Activated CD8-positive, alpha-beta memory T cell treated with anti-CD3 and anti-CD28 coated beads, Interleukin-2, amount 50 U/mL, for 24 hours (primary cell): ENCODE data around the gene MRPL14.

Experiments used
- DNase-seq: peaks from one replicate; pipeline ENCODE4 v3.0.0-alpha.2; 2020; ENCODE audit errors: extremely low read depth

The MRPL14 gene

GRCh38 chr6:44066394-44067172, 60.7 kb downstream of the MRPL14 start:
- no peak for DNase-seq

DNA sequence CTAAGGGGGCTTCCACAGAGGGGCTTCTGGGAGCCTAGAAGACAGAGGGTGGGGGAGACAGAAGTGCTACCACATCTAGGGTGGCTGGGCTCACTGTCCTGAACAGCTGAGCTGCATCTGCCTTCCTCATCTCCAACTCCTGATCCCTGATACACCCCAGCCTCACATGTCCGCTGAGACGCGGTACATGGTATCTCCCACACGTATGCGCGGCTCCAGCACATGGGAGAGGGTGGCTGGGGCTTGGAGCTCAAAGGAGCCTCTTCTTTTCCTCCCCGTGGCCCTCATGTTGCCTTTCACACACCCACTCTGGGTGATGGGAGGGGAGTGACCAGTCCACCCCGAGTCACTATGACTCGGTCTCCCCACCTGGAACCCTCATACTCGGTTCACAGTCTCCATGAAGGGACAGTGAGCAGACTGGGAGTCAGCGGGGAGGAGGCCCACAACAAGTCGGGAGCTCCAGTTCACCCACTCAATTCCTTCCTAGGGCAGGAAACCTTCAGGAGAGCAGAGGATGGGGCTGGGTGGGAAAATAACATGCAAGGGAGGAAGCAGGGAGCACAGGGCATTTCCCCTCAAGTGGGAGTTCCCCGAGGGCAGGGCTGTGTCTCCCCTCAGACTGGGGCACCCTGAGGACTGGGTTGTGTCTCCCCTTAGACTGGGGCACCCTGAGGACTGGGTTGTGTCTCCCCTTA, 61.7 kb downstream of the MRPL14 start:
- no peak for DNase-seq

- no peak for DNase-seq
These were observed 62.3 kb downstream of the MRPL14 start for GRCh38 chr6:44064948-44065272.

DNA sequence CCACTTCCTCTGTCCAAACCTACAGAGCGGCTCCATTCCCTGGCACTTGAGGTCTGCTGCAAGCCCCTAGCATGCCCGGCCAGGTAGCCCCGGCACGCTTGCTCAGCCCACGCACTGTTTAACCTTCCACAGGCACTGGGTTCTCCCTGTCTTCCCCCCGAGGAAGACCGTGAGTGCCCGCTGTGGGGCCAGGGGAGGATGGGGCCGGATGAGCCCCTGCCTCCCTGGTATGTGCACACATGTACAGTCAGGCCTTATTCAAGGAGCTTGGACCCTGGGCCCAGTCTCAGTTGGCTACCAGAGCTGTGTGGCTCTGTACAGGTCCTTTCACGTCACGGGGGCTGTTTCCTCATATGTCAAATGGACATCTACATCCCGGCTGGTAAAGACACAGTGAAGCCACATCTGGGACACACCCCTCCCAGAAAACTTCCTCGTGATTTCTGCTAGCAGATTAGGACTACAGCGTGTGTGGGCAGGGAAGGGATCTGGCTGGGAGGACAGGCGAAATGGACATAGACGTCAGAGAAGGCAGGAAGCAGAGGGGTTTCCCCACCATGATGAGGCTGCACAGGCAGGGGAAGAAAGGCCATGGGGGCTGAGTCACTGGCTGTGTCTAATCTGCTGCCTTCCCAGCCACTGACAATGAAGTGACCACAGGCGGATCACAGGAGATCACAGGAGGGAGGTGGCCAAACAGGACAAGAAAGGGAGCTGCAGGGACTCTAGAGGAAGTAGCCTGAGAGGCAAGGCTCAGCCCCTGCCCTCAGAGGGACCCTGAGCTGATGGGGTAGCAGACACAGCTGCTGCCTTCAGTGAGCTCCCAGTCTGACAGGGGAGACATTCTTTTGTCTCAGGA, 62.9 kb downstream of the MRPL14 start:
- no peak for DNase-seq

- no peak for DNase-seq
These were observed 63.6 kb downstream of the MRPL14 start for GRCh38 chr6:44063561-44064059.
